H9 (cell line): ENCODE data around the gene CETN1. TPM values are rescaled to one million over a fixed set of nuclear protein-coding genes. Genes with fewer than 3 reads are reported as not detected.

ENCODE experiments used
- DNase-seq: peaks from one replicate; pipeline ENCODE4 v3.0.0-alpha.2; 2017
- H2AFZ ChIP-seq: one replicate; pipeline ENCODE4 v1.6.1; 2013; ENCODE audit warnings: mild to moderate bottlenecking, low read length, control low read depth, moderate library complexity
- H2AK5ac ChIP-seq: 2 replicates; pipeline ENCODE4 v1.6.1; 2013; ENCODE audit warnings: low read length, control low read depth, mixed read lengths; ENCODE audit not compliant: insufficient read length
- H2BK120ac ChIP-seq: one replicate; pipeline ENCODE4 v1.6.1; 2013; ENCODE audit warnings: low read depth, mild to moderate bottlenecking, low read length, control low read depth, inconsistent platforms; ENCODE audit not compliant: poor library complexity, severe bottlenecking
- H2BK12ac ChIP-seq: 2 replicates; pipeline ENCODE4 v1.6.1; 2013; ENCODE audit warnings: low read length, control low read depth, mixed read lengths, low read depth; ENCODE audit not compliant: insufficient read length
- H2BK15ac ChIP-seq: 2 replicates; pipeline ENCODE4 v1.6.1; 2013; ENCODE audit warnings: low read depth, low read length, control low read depth
- H2BK20ac ChIP-seq: one replicate; pipeline ENCODE4 v1.6.1; 2013; ENCODE audit warnings: low read depth, mild to moderate bottlenecking, low read length, control low read depth, inconsistent platforms; ENCODE audit not compliant: poor library complexity, severe bottlenecking
- H2BK5ac ChIP-seq: 2 replicates; pipeline ENCODE4 v1.6.1; 2013; ENCODE audit warnings: low read length, control low read depth, mixed read lengths; ENCODE audit not compliant: insufficient read length
- H3K14ac ChIP-seq: 2 replicates; pipeline ENCODE4 v1.6.1; 2013; ENCODE audit warnings: low read length, control low read depth; ENCODE audit not compliant: insufficient read depth
- H3K18ac ChIP-seq: 2 replicates; pipeline ENCODE4 v1.6.1; 2013; ENCODE audit warnings: low read depth, mild to moderate bottlenecking, mixed read lengths, low read length, control low read depth; ENCODE audit not compliant: insufficient read length
- H3K23ac ChIP-seq: 2 replicates; pipeline ENCODE4 v1.6.1; 2013; ENCODE audit warnings: low read length, control low read depth, mixed read lengths, low read depth; ENCODE audit not compliant: insufficient read length
- H3K23me2 ChIP-seq: 2 replicates; pipeline ENCODE4 v1.6.1; 2013; ENCODE audit warnings: low read depth, mild to moderate bottlenecking, mixed read lengths, low read length, control low read depth; ENCODE audit not compliant: insufficient read length, poor library complexity, severe bottlenecking
- H3K27ac ChIP-seq: 2 replicates; pipeline ENCODE4 v1.5.1; 2013; ENCODE audit warnings: low read length, control low read depth, mixed read lengths, low read depth; ENCODE audit not compliant: insufficient read length
- H3K27me3 ChIP-seq: 2 replicates; pipeline ENCODE4 v1.6.1; 2013; ENCODE audit warnings: low read length, control low read depth, inconsistent platforms; ENCODE audit not compliant: insufficient read depth
- H3K4ac ChIP-seq: 2 replicates; pipeline ENCODE4 v1.6.1; 2013; ENCODE audit warnings: low read depth, mild to moderate bottlenecking, control low read depth, inconsistent platforms, low read length, moderate library complexity
- H3K4me1 ChIP-seq: 2 replicates; pipeline ENCODE4 v1.6.1; 2013; ENCODE audit warnings: low read length, control low read depth, inconsistent platforms; ENCODE audit not compliant: insufficient read depth
- H3K4me2 ChIP-seq: 2 replicates; pipeline ENCODE4 v1.6.1; 2013; ENCODE audit warnings: low read length, control low read depth, mixed read lengths; ENCODE audit not compliant: insufficient read length, insufficient read depth
- H3K56ac ChIP-seq: 2 replicates; pipeline ENCODE4 v1.6.1; 2013; ENCODE audit warnings: low read depth, mild to moderate bottlenecking, mixed read lengths, low read length, control low read depth; ENCODE audit not compliant: insufficient read length
- H3K79me1 ChIP-seq: 2 replicates; pipeline ENCODE4 v1.6.1; 2013; ENCODE audit warnings: low read depth, mild to moderate bottlenecking, moderate library complexity, low read length, control low read depth, inconsistent platforms; ENCODE audit not compliant: insufficient read depth, poor library complexity, severe bottlenecking
- H3K79me2 ChIP-seq: 2 replicates; pipeline ENCODE4 v1.6.1; 2013; ENCODE audit warnings: low read length, control low read depth, inconsistent platforms; ENCODE audit not compliant: insufficient read depth
- H3K9ac ChIP-seq: 2 replicates; pipeline ENCODE4 v1.6.1; 2013; ENCODE audit warnings: low read length, control low read depth, mixed read lengths; ENCODE audit not compliant: insufficient read length; ENCODE audit errors: extremely low read depth
- H3K9me3 ChIP-seq: one replicate; pipeline ENCODE4 v1.6.1; 2013; ENCODE audit warnings: low read depth, low read length, inconsistent platforms; ENCODE audit not compliant: control insufficient read depth
- H3T11ph ChIP-seq: one replicate; pipeline ENCODE4 v1.6.1; 2013; ENCODE audit warnings: mild to moderate bottlenecking, low read length, control low read depth, inconsistent platforms
- H4K20me1 ChIP-seq: one replicate; pipeline ENCODE4 v1.6.1; 2013; ENCODE audit not compliant: control insufficient read depth, insufficient read length, insufficient read depth
- H4K5ac ChIP-seq: 2 replicates; pipeline ENCODE4 v1.6.1; 2013; ENCODE audit warnings: low read depth, mild to moderate bottlenecking, mixed read lengths, low read length, control low read depth; ENCODE audit not compliant: insufficient read length
- H4K8ac ChIP-seq: replicated peaks from 2 replicates; pipeline ENCODE4 v1.6.1; 2013; ENCODE audit warnings: low read length, control low read depth, mixed read lengths, low read depth; ENCODE audit not compliant: insufficient read length
- H4K91ac ChIP-seq: 2 replicates; pipeline ENCODE4 v1.6.1; 2013; ENCODE audit warnings: low read depth, mild to moderate bottlenecking, moderate library complexity, mixed read lengths, low read length, control low read depth; ENCODE audit not compliant: insufficient read length
- H3K27ac Mint-ChIP-seq, 3 experiments: 2 replicates in 2 of 3; 3 replicates in 1 of 3; pipeline ENCODE4 v1.8.0; 2020 to 2021; ENCODE audit warnings: mixed read lengths in 3 of 3, mild to moderate bottlenecking in 1 of 3, moderate library complexity in 1 of 3
- H3K27me3 Mint-ChIP-seq: 2 replicates; pipeline ENCODE4 v1.8.0; 2021; ENCODE audit warnings: low read depth, mild to moderate bottlenecking, moderate library complexity, mixed read lengths
- H3K36me3 Mint-ChIP-seq, 3 experiments: 2 replicates in 2 of 3; 3 replicates in 1 of 3; pipeline ENCODE4 v1.8.0; 2020 to 2021; ENCODE audit warnings: low read depth in 3 of 3, mixed read lengths in 3 of 3; ENCODE audit not compliant: insufficient read depth in 1 of 3
- H3K4me1 Mint-ChIP-seq, 2 experiments: 2 replicates each; pipeline ENCODE4 v1.8.0; 2020; ENCODE audit warnings: mixed read lengths in 2 of 2
- H3K4me3 Mint-ChIP-seq, 2 experiments: 2 replicates in 1 of 2; 3 replicates in 1 of 2; pipeline ENCODE4 v1.8.0; 2020 to 2021; ENCODE audit warnings: mild to moderate bottlenecking in 2 of 2, mixed read lengths in 2 of 2, moderate library complexity in 1 of 2
- H3K9me3 Mint-ChIP-seq, 2 experiments: 2 replicates in 1 of 2; 3 replicates in 1 of 2; pipeline ENCODE4 v1.8.0; 2020; ENCODE audit warnings: mild to moderate bottlenecking in 2 of 2, mixed read lengths in 2 of 2, moderate library complexity in 1 of 2
- total RNA-seq: library from RNA; stranded (reverse); gene quantifications from 2 replicates; pipeline ENCODE4 v1.2.1, GENCODE V29; 2021
- TF ChIP-seq, protein P1 (sequence below): fragments of 200-600 bp; sonication (generic); conservative IDR thresholded peaks from 3 replicates; pipeline ENCODE4 v1.8.0; 2021; ENCODE audit warnings: antibody characterized with exemption, mild to moderate bottlenecking

The CETN1 gene
- total RNA-seq, 1 experiment from 2014 or later = not detected

DNA sequence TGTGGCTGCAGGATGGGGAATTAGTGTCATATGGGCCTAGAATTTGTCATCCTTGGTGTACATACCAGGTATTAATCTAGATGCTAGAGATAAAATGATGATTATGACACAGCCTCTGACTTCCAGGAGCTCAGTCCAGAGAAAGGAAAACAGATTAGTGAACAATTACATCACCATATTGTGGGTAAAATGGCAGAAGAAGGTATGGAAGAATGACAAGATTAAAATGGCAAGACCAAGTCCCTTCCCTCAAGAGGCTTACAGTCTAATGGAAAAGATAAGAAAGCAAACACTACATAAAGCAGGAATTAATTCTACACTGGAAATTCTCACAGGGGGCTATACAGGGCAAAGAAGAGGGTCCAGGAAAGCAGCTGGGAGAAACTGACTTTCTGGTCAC is 51.4 kb downstream of the CETN1 start:
- TF ChIP-seq, protein P1, sequence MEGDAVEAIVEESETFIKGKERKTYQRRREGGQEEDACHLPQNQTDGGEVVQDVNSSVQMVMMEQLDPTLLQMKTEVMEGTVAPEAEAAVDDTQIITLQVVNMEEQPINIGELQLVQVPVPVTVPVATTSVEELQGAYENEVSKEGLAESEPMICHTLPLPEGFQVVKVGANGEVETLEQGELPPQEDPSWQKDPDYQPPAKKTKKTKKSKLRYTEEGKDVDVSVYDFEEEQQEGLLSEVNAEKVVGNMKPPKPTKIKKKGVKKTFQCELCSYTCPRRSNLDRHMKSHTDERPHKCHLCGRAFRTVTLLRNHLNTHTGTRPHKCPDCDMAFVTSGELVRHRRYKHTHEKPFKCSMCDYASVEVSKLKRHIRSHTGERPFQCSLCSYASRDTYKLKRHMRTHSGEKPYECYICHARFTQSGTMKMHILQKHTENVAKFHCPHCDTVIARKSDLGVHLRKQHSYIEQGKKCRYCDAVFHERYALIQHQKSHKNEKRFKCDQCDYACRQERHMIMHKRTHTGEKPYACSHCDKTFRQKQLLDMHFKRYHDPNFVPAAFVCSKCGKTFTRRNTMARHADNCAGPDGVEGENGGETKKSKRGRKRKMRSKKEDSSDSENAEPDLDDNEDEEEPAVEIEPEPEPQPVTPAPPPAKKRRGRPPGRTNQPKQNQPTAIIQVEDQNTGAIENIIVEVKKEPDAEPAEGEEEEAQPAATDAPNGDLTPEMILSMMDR = no peak
- Histone ChIP-seq H3K27ac (no peak overlapping the region), H4K5ac (no peak overlapping the region), H3K4ac (no peak overlapping the region), H3T11ph (no peak overlapping the region), H2AK5ac (no peak overlapping the region), H3K9ac (no peak overlapping the region), H4K8ac (no peak overlapping the region), H2AFZ (no peak overlapping the region), H3K27me3 (no peaks in the 10 kb centered on the region), H3K23ac (no peak overlapping the region), H3K79me1 (no peaks in the 10 kb centered on the region), H2BK20ac (no peak overlapping the region), H4K20me1 (no peaks in the 10 kb centered on the region), H3K56ac (no peak overlapping the region), H2BK12ac (no peak overlapping the region), H3K79me2 (no peaks in the 10 kb centered on the region), H3K4me1 (no peaks in the 10 kb centered on the region; the same call in 1 of the 2 replicates), H3K18ac (no peak overlapping the region), H4K91ac (no peak overlapping the region), H3K14ac (no peak overlapping the region), H2BK120ac (no peak overlapping the region), H3K9me3 (no peaks in the 10 kb centered on the region), H3K4me2 (no peak overlapping the region), H2BK5ac (no peak overlapping the region), H3K23me2 (no peaks in the 10 kb centered on the region), H2BK15ac (no peak overlapping the region)
- Mint-ChIP-seq H3K4me3 (no peak overlapping the region), H3K4me1 (peaks cover 22 to 24% of the 10 kb centered on the region in 2 experiments), H3K27ac (no peak overlapping the region), H3K36me3 (peaks cover 0 to 11% (median 4%) of the 10 kb centered on the region in 3 experiments; a peak in 4 of 7 replicates), H3K9me3 (no peaks in the 10 kb centered on the region; a peak in 2 of 5 replicates), H3K27me3 (peaks cover 2% of the 10 kb centered on the region)
- DNase-seq = no peak

Other genes starting within 250 kb of the CETN1 start
- gene COLEC12, start 79.7 kb upstream of the CETN1 start, total RNA-seq = 0.59 and 0.70 TPM in 2 replicates
- 0.13 and 0.22 TPM in 2 replicates for gene CLUL1, start 16.6 kb downstream of the CETN1 start, total RNA-seq
- 135 and 140 TPM in 2 replicates for gene TYMS, start 77.3 kb downstream of the CETN1 start, total RNA-seq
- gene ENOSF1, start 132.2 kb downstream of the CETN1 start, total RNA-seq = 37.9 and 40.3 TPM in 2 replicates
- gene YES1, start 231.9 kb downstream of the CETN1 start, total RNA-seq = 86.9 and 89.2 TPM in 2 replicates